ENCODE results near the gene SLC35F1. TPM values are rescaled to one million over a fixed set of nuclear protein-coding genes. Genes with fewer than 3 reads are reported as not detected.
A peak's percentile ranks its signal among the peaks of the same experiment; 100 is the strongest.

Gene SLC35F1
- total RNA-seq, 6 experiments from 2014 or later: 0.12 TPM; not detected in 5

DNA sequence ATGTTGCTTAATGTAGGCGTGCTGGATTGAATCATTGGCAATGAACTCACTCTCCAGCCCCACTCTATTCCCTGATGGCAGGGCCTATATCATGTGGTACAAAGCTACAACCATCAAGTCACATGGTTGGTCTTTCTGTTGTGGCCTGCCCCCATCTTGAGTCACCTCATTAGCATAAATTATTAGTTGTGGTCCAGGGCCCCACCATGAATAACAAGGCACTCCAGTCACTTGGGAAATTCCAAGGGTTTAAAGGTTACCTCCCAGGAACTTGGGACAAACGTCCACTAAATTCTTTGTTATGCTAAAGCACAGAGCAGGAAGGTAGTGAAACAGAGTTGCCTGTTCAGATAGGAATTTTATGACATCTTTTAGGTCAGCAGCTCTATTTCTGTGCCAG, 193.7 kb downstream of the SLC35F1 start:
- ATAC-seq: no peak
- no peak for TF ChIP-seq POLR2A (IDR thresholded peaks at IDR 0.05)
- TF ChIP-seq, protein P1, sequence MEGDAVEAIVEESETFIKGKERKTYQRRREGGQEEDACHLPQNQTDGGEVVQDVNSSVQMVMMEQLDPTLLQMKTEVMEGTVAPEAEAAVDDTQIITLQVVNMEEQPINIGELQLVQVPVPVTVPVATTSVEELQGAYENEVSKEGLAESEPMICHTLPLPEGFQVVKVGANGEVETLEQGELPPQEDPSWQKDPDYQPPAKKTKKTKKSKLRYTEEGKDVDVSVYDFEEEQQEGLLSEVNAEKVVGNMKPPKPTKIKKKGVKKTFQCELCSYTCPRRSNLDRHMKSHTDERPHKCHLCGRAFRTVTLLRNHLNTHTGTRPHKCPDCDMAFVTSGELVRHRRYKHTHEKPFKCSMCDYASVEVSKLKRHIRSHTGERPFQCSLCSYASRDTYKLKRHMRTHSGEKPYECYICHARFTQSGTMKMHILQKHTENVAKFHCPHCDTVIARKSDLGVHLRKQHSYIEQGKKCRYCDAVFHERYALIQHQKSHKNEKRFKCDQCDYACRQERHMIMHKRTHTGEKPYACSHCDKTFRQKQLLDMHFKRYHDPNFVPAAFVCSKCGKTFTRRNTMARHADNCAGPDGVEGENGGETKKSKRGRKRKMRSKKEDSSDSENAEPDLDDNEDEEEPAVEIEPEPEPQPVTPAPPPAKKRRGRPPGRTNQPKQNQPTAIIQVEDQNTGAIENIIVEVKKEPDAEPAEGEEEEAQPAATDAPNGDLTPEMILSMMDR (IDR thresholded peaks at IDR 0.05): no peak
- no peak overlapping the region for H3K4me3 ChIP-seq
- no peak overlapping the region for H3K27ac ChIP-seq
- no peaks in the 10 kb centered on the region for H3K9me3 ChIP-seq
- DNase-seq: no peak
- H3K27me3 ChIP-seq: no peaks in the 10 kb centered on the region
- no peaks in the 10 kb centered on the region for H3K36me3 ChIP-seq
- H3K4me1 ChIP-seq: no peaks in the 10 kb centered on the region
- WGBS (ENCODE audit: insufficient coverage, low coverage, low lambda C conversion rate, missing lambda C conversion rate): 29% methylated on average over 2 of the region's 2 CpGs
- intact Hi-C loops (cut with DNase I): no loop called here

DNA sequence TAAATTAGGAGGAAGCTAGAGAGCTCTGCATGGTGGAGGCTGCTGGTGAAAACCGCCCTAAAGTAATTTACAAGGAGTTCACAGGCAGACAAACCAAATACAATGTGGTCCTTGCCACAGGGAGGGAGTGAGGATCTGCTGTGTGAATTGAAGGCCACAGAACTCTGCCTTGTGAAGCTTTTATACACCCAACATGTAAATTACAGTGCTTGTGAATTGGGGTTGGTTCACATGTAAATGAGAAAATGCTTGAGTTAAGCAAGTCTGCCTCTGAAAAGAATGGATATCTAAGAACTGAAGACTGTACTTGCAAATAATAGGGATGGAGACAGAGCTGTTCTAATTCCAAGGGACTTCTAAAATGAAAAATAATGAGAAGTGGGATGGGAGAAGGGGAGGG, 194.2 kb downstream of the SLC35F1 start:
- H3K9me3 ChIP-seq: no peaks in the 10 kb centered on the region
- TF ChIP-seq, protein P1 (IDR thresholded peaks at IDR 0.05): no peak
- no peak for TF ChIP-seq POLR2A (IDR thresholded peaks at IDR 0.05)
- H3K4me3 ChIP-seq: no peak overlapping the region
- H3K27me3 ChIP-seq: no peaks in the 10 kb centered on the region
- no peaks in the 10 kb centered on the region for H3K4me1 ChIP-seq
- no peaks in the 10 kb centered on the region for H3K36me3 ChIP-seq
- intact Hi-C loops (cut with DNase I): no loop called here
- WGBS (ENCODE audit: insufficient coverage, low coverage, low lambda C conversion rate, missing lambda C conversion rate): 40% methylated on average over 1 of the region's 1 CpG
- H3K27ac ChIP-seq: no peak overlapping the region
- ATAC-seq: no peak
- DNase-seq: no peak

GRCh38 chr6:118101831-118102345, 194.8 kb downstream of the SLC35F1 start:
- no peaks in the 10 kb centered on the region for H3K27me3 ChIP-seq
- no peaks in the 10 kb centered on the region for H3K36me3 ChIP-seq
- no peak overlapping the region for H3K4me3 ChIP-seq
- H3K9me3 ChIP-seq: no peaks in the 10 kb centered on the region
- no peak overlapping the region for H3K27ac ChIP-seq
- no peaks in the 10 kb centered on the region for H3K4me1 ChIP-seq
- WGBS (ENCODE audit: insufficient coverage, low coverage, low lambda C conversion rate, missing lambda C conversion rate): 38% methylated on average over 4 of the region's 4 CpGs
- ATAC-seq: peak in 1 of 4 donors; percentile 23
- DNase-seq: no peak
- intact Hi-C loops (cut with DNase I): no loop called here
- TF ChIP-seq POLR2A (IDR thresholded peaks at IDR 0.05): no peak
- TF ChIP-seq, protein P1 (IDR thresholded peaks at IDR 0.05): no peak

DNA sequence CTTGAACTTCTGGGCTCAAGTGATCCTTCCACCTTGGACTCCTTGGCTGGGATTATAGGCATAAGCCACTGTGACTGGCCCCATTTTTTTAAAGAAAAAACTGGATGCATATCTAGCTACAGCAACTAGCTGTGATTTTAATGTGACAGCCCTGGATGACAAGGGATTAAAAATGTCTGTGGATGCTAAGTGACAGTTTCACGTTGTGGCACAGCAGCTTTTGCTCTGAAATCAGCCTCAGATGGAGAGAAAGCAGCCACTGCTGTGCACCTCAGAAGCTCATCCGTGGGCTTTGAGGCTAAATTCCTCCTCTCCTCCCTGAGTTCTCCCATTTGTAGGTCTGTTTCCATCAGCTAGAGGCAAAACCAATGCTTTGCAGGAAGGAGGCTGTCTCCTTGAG, 195.3 kb downstream of the SLC35F1 start:
- H3K27ac ChIP-seq: no peak overlapping the region
- DNase-seq (no peak), ATAC-seq (no peak)
- H3K4me3 ChIP-seq: no peak overlapping the region
- H3K36me3 ChIP-seq: no peaks in the 10 kb centered on the region
- TF ChIP-seq, protein P1 (IDR thresholded peaks at IDR 0.05): no peak
- no peak for TF ChIP-seq POLR2A (IDR thresholded peaks at IDR 0.05)
- intact Hi-C loops (cut with DNase I): no loop called here
- no peaks in the 10 kb centered on the region for H3K27me3 ChIP-seq
- WGBS (ENCODE audit: insufficient coverage, low coverage, low lambda C conversion rate, missing lambda C conversion rate): 0% methylated on average over 1 of the region's 2 CpGs
- H3K9me3 ChIP-seq: no peaks in the 10 kb centered on the region
- no peaks in the 10 kb centered on the region for H3K4me1 ChIP-seq
